GM23248 (cell line): ENCODE data around the gene SGMS1.

ENCODE experiments used
- EZH2 ChIP-seq: fragments of 200-600 bp; sonication (generic); IDR thresholded peaks from 2 replicates; pipeline ENCODE4 v1.6.1; 2018; ENCODE audit warnings: antibody characterized with exemption, mild to moderate bottlenecking; ENCODE audit not compliant: insufficient read depth, poor library complexity, severe bottlenecking
- EZH2phosphoT487 ChIP-seq: fragments of 200-600 bp; sonication (generic); IDR thresholded peaks from 2 replicates; pipeline ENCODE4 v1.6.1; 2018; ENCODE audit warnings: antibody characterized with exemption, moderate library complexity, mild to moderate bottlenecking, low read depth; ENCODE audit not compliant: insufficient read depth

DNA sequence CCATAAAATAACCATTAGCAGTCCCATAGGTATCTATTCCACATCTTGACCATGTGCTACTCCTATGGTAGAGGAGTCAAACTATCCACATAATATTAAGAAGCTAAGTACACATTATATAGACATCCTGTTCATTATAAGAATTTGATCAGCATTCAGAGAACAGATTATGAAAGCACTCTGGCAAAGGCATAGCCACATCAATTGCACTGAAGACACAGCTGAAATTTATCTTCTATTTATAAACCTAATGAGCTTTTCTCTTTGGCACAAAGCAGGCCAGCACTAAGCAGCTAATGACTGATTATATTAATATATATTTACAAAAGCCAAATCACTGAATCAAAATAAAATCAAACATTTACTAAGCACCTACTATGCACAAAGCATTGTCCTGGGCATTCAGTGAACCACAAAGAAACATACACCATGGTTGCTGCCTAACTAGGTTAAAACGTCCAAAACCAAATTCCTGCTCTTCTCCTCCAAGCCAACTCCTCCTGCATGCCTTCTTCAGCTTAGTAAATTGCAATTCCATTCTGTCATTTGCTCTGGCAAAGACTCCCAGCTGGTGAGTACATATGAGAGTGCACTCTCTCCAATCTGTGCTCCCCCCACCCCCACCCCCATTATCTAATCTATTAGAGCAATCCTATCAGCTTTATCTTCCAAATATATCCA is 249.8 kb downstream of the SGMS1 start:
- TF ChIP-seq EZH2, result no peak
- TF ChIP-seq EZH2phosphoT487, result no peak
